H9 (cell line): ENCODE measurements around the gene FNIP2. TPM values are rescaled to one million over a fixed set of nuclear protein-coding genes. Genes with fewer than 3 reads are reported as not detected.

Experiments used
- DNase-seq: peaks from one replicate; pipeline ENCODE4 v3.0.0-alpha.2; 2017
- H2AFZ ChIP-seq: one replicate; pipeline ENCODE4 v1.6.1; 2013; ENCODE audit warnings: mild to moderate bottlenecking, low read length, control low read depth, moderate library complexity
- H2AK5ac ChIP-seq: 2 replicates; pipeline ENCODE4 v1.6.1; 2013; ENCODE audit warnings: low read length, control low read depth, mixed read lengths; ENCODE audit not compliant: insufficient read length
- H2BK120ac ChIP-seq: one replicate; pipeline ENCODE4 v1.6.1; 2013; ENCODE audit warnings: low read depth, mild to moderate bottlenecking, low read length, control low read depth, inconsistent platforms; ENCODE audit not compliant: poor library complexity, severe bottlenecking
- H2BK12ac ChIP-seq: 2 replicates; pipeline ENCODE4 v1.6.1; 2013; ENCODE audit warnings: low read length, control low read depth, mixed read lengths, low read depth; ENCODE audit not compliant: insufficient read length
- H2BK15ac ChIP-seq: 2 replicates; pipeline ENCODE4 v1.6.1; 2013; ENCODE audit warnings: low read depth, low read length, control low read depth
- H2BK20ac ChIP-seq: one replicate; pipeline ENCODE4 v1.6.1; 2013; ENCODE audit warnings: low read depth, mild to moderate bottlenecking, low read length, control low read depth, inconsistent platforms; ENCODE audit not compliant: poor library complexity, severe bottlenecking
- H2BK5ac ChIP-seq: 2 replicates; pipeline ENCODE4 v1.6.1; 2013; ENCODE audit warnings: low read length, control low read depth, mixed read lengths; ENCODE audit not compliant: insufficient read length
- H3K14ac ChIP-seq: 2 replicates; pipeline ENCODE4 v1.6.1; 2013; ENCODE audit warnings: low read length, control low read depth; ENCODE audit not compliant: insufficient read depth
- H3K18ac ChIP-seq: 2 replicates; pipeline ENCODE4 v1.6.1; 2013; ENCODE audit warnings: low read depth, mild to moderate bottlenecking, mixed read lengths, low read length, control low read depth; ENCODE audit not compliant: insufficient read length
- H3K23ac ChIP-seq: 2 replicates; pipeline ENCODE4 v1.6.1; 2013; ENCODE audit warnings: low read length, control low read depth, mixed read lengths, low read depth; ENCODE audit not compliant: insufficient read length
- H3K23me2 ChIP-seq: 2 replicates; pipeline ENCODE4 v1.6.1; 2013; ENCODE audit warnings: low read depth, mild to moderate bottlenecking, mixed read lengths, low read length, control low read depth; ENCODE audit not compliant: insufficient read length, poor library complexity, severe bottlenecking
- H3K27ac ChIP-seq: 2 replicates; pipeline ENCODE4 v1.5.1; 2013; ENCODE audit warnings: low read length, control low read depth, mixed read lengths, low read depth; ENCODE audit not compliant: insufficient read length
- H3K27me3 ChIP-seq: 2 replicates; pipeline ENCODE4 v1.6.1; 2013; ENCODE audit warnings: low read length, control low read depth, inconsistent platforms; ENCODE audit not compliant: insufficient read depth
- H3K4ac ChIP-seq: 2 replicates; pipeline ENCODE4 v1.6.1; 2013; ENCODE audit warnings: low read depth, mild to moderate bottlenecking, control low read depth, inconsistent platforms, low read length, moderate library complexity
- H3K4me1 ChIP-seq: 2 replicates; pipeline ENCODE4 v1.6.1; 2013; ENCODE audit warnings: low read length, control low read depth, inconsistent platforms; ENCODE audit not compliant: insufficient read depth
- H3K4me2 ChIP-seq: 2 replicates; pipeline ENCODE4 v1.6.1; 2013; ENCODE audit warnings: low read length, control low read depth, mixed read lengths; ENCODE audit not compliant: insufficient read length, insufficient read depth
- H3K56ac ChIP-seq: 2 replicates; pipeline ENCODE4 v1.6.1; 2013; ENCODE audit warnings: low read depth, mild to moderate bottlenecking, mixed read lengths, low read length, control low read depth; ENCODE audit not compliant: insufficient read length
- H3K79me1 ChIP-seq: 2 replicates; pipeline ENCODE4 v1.6.1; 2013; ENCODE audit warnings: low read depth, mild to moderate bottlenecking, moderate library complexity, low read length, control low read depth, inconsistent platforms; ENCODE audit not compliant: insufficient read depth, poor library complexity, severe bottlenecking
- H3K79me2 ChIP-seq: 2 replicates; pipeline ENCODE4 v1.6.1; 2013; ENCODE audit warnings: low read length, control low read depth, inconsistent platforms; ENCODE audit not compliant: insufficient read depth
- H3K9ac ChIP-seq: 2 replicates; pipeline ENCODE4 v1.6.1; 2013; ENCODE audit warnings: low read length, control low read depth, mixed read lengths; ENCODE audit not compliant: insufficient read length; ENCODE audit errors: extremely low read depth
- H3K9me3 ChIP-seq: one replicate; pipeline ENCODE4 v1.6.1; 2013; ENCODE audit warnings: low read depth, low read length, inconsistent platforms; ENCODE audit not compliant: control insufficient read depth
- H3T11ph ChIP-seq: one replicate; pipeline ENCODE4 v1.6.1; 2013; ENCODE audit warnings: mild to moderate bottlenecking, low read length, control low read depth, inconsistent platforms
- H4K20me1 ChIP-seq: one replicate; pipeline ENCODE4 v1.6.1; 2013; ENCODE audit not compliant: control insufficient read depth, insufficient read length, insufficient read depth
- H4K5ac ChIP-seq: 2 replicates; pipeline ENCODE4 v1.6.1; 2013; ENCODE audit warnings: low read depth, mild to moderate bottlenecking, mixed read lengths, low read length, control low read depth; ENCODE audit not compliant: insufficient read length
- H4K8ac ChIP-seq: replicated peaks from 2 replicates; pipeline ENCODE4 v1.6.1; 2013; ENCODE audit warnings: low read length, control low read depth, mixed read lengths, low read depth; ENCODE audit not compliant: insufficient read length
- H4K91ac ChIP-seq: 2 replicates; pipeline ENCODE4 v1.6.1; 2013; ENCODE audit warnings: low read depth, mild to moderate bottlenecking, moderate library complexity, mixed read lengths, low read length, control low read depth; ENCODE audit not compliant: insufficient read length
- H3K27ac Mint-ChIP-seq, 3 experiments: 2 replicates in 2 of 3; 3 replicates in 1 of 3; pipeline ENCODE4 v1.8.0; 2020 to 2021; ENCODE audit warnings: mixed read lengths in 3 of 3, mild to moderate bottlenecking in 1 of 3, moderate library complexity in 1 of 3
- H3K27me3 Mint-ChIP-seq: 2 replicates; pipeline ENCODE4 v1.8.0; 2021; ENCODE audit warnings: low read depth, mild to moderate bottlenecking, moderate library complexity, mixed read lengths
- H3K36me3 Mint-ChIP-seq, 3 experiments: 2 replicates in 2 of 3; 3 replicates in 1 of 3; pipeline ENCODE4 v1.8.0; 2020 to 2021; ENCODE audit warnings: low read depth in 3 of 3, mixed read lengths in 3 of 3; ENCODE audit not compliant: insufficient read depth in 1 of 3
- H3K4me1 Mint-ChIP-seq, 2 experiments: 2 replicates each; pipeline ENCODE4 v1.8.0; 2020; ENCODE audit warnings: mixed read lengths in 2 of 2
- H3K4me3 Mint-ChIP-seq, 2 experiments: 2 replicates in 1 of 2; 3 replicates in 1 of 2; pipeline ENCODE4 v1.8.0; 2020 to 2021; ENCODE audit warnings: mild to moderate bottlenecking in 2 of 2, mixed read lengths in 2 of 2, moderate library complexity in 1 of 2
- H3K9me3 Mint-ChIP-seq, 2 experiments: 2 replicates in 1 of 2; 3 replicates in 1 of 2; pipeline ENCODE4 v1.8.0; 2020; ENCODE audit warnings: mild to moderate bottlenecking in 2 of 2, mixed read lengths in 2 of 2, moderate library complexity in 1 of 2
- WGBS: extraction: QIAGEN DNeasy Blood & Tissue Kit; methylation state at CpG from one replicate; pipeline ENCODE4 v1.1.7; 2013; ENCODE audit warnings: missing lambda C conversion rate, low lambda C conversion rate, mixed read lengths; ENCODE audit not compliant: insufficient read length; ENCODE audit errors: extremely low coverage; 5-methylcytosine and 5-hydroxymethylcytosine counted together
- total RNA-seq: library from RNA; stranded (reverse); gene quantifications from 2 replicates; pipeline ENCODE4 v1.2.1, GENCODE V29; 2021
- TF ChIP-seq, protein P1 (sequence below): fragments of 200-600 bp; sonication (generic); conservative IDR thresholded peaks from 3 replicates; pipeline ENCODE4 v1.8.0; 2021; ENCODE audit warnings: antibody characterized with exemption, mild to moderate bottlenecking

FNIP2 gene
- total RNA-seq, 1 experiment from 2014 or later, result 9.6 TPM

DNA sequence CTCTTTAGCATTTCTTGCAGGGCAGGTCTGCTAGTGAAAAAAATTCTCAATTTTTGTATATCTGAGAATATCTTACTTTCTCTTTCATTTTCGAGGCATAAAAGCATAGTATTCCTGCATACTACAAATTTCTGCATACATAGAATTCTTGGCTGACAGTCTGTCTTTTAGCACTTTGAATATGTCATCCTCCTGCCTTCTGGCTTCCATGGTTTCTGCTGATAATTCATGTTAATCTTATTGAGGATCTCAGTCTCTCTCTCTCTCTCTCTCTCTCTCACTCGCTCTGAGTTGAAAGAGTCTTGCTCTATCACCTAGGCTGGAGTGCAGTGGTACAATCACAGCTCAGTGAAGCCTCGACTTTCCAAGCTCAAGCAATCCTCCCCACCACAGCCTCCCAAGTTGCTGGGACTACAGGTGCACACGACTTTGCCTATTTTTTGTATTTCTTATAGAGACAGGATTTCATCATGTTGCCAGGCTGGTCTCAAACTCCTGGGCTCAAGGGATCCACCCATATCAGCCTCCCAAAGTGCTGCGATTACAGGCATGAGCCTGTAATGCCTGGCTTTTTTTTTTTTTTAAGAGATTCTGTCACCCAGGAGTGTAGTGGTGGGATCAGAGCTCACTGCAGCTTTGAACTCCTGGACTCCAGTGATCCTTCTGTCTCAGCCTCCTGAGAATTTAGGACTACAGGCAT lies 161.3 kb downstream of the FNIP2 start:
- Mint-ChIP-seq H3K27ac (no peak overlapping the region), H3K4me3 (no peak overlapping the region), H3K27me3 (no peaks in the 10 kb centered on the region; the same call in 1 of the 2 replicates), H3K4me1 (no peaks in the 10 kb centered on the region), H3K9me3 (peaks cover 8% of the 10 kb centered on the region in 2 experiments; a peak in 3 of 5 replicates), H3K36me3 (peaks cover 4 to 6% (median 4%) of the 10 kb centered on the region in 3 experiments; a peak in 3 of 7 replicates)
- H3K4me2 ChIP-seq, result no peak overlapping the region
- no peak overlapping the region for H2BK12ac ChIP-seq
- H3K14ac ChIP-seq, result no peak overlapping the region
- no peaks in the 10 kb centered on the region for H3K79me1 ChIP-seq
- no peak overlapping the region for H2BK120ac ChIP-seq
- no peak overlapping the region for H4K5ac ChIP-seq
- no peak overlapping the region for H3K56ac ChIP-seq
- H3K4me1 ChIP-seq, result peaks cover under 1% of the 10 kb centered on the region; the same call in 1 of the 2 replicates
- no peak overlapping the region for H2AK5ac ChIP-seq
- H4K8ac ChIP-seq, result no peak overlapping the region
- no CpG with 5 or more reads among the region's 5 CpGs for WGBS
- no peak overlapping the region for H3K9ac ChIP-seq
- no peak overlapping the region for H4K91ac ChIP-seq
- H3K27me3 ChIP-seq, result no peaks in the 10 kb centered on the region
- H3K18ac ChIP-seq, result no peak overlapping the region
- H3K9me3 ChIP-seq, result no peaks in the 10 kb centered on the region
- no peak for DNase-seq
- no peak overlapping the region for H3K23ac ChIP-seq
- no peaks in the 10 kb centered on the region for H4K20me1 ChIP-seq
- TF ChIP-seq, protein P1, sequence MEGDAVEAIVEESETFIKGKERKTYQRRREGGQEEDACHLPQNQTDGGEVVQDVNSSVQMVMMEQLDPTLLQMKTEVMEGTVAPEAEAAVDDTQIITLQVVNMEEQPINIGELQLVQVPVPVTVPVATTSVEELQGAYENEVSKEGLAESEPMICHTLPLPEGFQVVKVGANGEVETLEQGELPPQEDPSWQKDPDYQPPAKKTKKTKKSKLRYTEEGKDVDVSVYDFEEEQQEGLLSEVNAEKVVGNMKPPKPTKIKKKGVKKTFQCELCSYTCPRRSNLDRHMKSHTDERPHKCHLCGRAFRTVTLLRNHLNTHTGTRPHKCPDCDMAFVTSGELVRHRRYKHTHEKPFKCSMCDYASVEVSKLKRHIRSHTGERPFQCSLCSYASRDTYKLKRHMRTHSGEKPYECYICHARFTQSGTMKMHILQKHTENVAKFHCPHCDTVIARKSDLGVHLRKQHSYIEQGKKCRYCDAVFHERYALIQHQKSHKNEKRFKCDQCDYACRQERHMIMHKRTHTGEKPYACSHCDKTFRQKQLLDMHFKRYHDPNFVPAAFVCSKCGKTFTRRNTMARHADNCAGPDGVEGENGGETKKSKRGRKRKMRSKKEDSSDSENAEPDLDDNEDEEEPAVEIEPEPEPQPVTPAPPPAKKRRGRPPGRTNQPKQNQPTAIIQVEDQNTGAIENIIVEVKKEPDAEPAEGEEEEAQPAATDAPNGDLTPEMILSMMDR, result no peak
- no peak overlapping the region for H2BK5ac ChIP-seq
- H3K4ac ChIP-seq, result no peak overlapping the region
- no peak overlapping the region for H2BK15ac ChIP-seq
- H3K23me2 ChIP-seq, result no peaks in the 10 kb centered on the region
- H3K27ac ChIP-seq, result no peak overlapping the region
- no peaks in the 10 kb centered on the region for H3K79me2 ChIP-seq
- no peak overlapping the region for H3T11ph ChIP-seq
- no peak overlapping the region for H2BK20ac ChIP-seq
- H2AFZ ChIP-seq, result no peak overlapping the region
